ENCODE results near the gene COX6A2.
"Not testable (repeated sequence)": the region's sequence is repeated elsewhere in the genome, so short reads cannot be mapped to it uniquely, and the experiment has no call there.

The COX6A2 gene

GRCh38 chr16:31435341-31436220, 7.4 kb upstream of the COX6A2 start:
- DNase-seq, result no peak

GRCh38 chr16:31430380-31431052, 2.4 kb upstream of the COX6A2 start:
- DNase-seq, result no peak

- DNase-seq, result no peak
Measured at GRCh38 chr16:31429796-31430195, 1.6 kb upstream of the COX6A2 start.

- DNase-seq, result no peak
Measured at GRCh38 chr16:31429314-31429713, 1.2 kb upstream of the COX6A2 start.

GRCh38 chr16:31428638-31429247, 583 bp upstream of the COX6A2 start:
- no peak for DNase-seq

- peak; percentile 52 for DNase-seq
Measured at GRCh38 chr16:31427441-31428278, 500 bp downstream of the COX6A2 start.

- no peak for DNase-seq
Measured at GRCh38 chr16:31423801-31424200, 4.4 kb downstream of the COX6A2 start.

GRCh38 chr16:31423241-31423640, 4.9 kb downstream of the COX6A2 start:
- DNase-seq, result no peak

- DNase-seq, result peak; percentile 50
Measured at GRCh38 chr16:31421587-31421986, 6.6 kb downstream of the COX6A2 start.

GRCh38 chr16:31420037-31420436, 8.1 kb downstream of the COX6A2 start:
- DNase-seq, result no peak

GRCh38 chr16:31417916-31418315, 10.2 kb downstream of the COX6A2 start:
- DNase-seq, result no peak

- not testable (repeated sequence) for DNase-seq
Measured at GRCh38 chr16:31417036-31417435, 11.1 kb downstream of the COX6A2 start.

- DNase-seq, result no peak
Measured at GRCh38 chr16:31416371-31416770, 11.8 kb downstream of the COX6A2 start.

- DNase-seq, result no peak
Measured at GRCh38 chr16:31414706-31415105, 13.5 kb downstream of the COX6A2 start.

GRCh38 chr16:31413943-31414342, 14.2 kb downstream of the COX6A2 start:
- no peak for DNase-seq

GRCh38 chr16:31413381-31413780, 14.8 kb downstream of the COX6A2 start:
- no peak for DNase-seq

GRCh38 chr16:31412750-31413149, 15.4 kb downstream of the COX6A2 start:
- DNase-seq, result no peak

GRCh38 chr16:31411024-31411844, 16.9 kb downstream of the COX6A2 start:
- DNase-seq, result no peak

GRCh38 chr16:31410082-31410481, 18.1 kb downstream of the COX6A2 start:
- no peak for DNase-seq

GRCh38 chr16:31409433-31409832, 18.7 kb downstream of the COX6A2 start:
- DNase-seq, result no peak

GRCh38 chr16:31407406-31407805, 20.8 kb downstream of the COX6A2 start:
- no peak for DNase-seq
